KMS-11 (cell line): ENCODE measurements around the gene NPY.

Source experiments
- H2AFZ ChIP-seq: fragments of 200-600 bp; sonication (generic); 2 replicates; pipeline ENCODE4 v1.6.1; 2016; ENCODE audit warnings: antibody characterized with exemption, mixed run types, low read depth
- H3K27ac ChIP-seq: fragments of 200-600 bp; sonication (generic); 2 replicates; pipeline ENCODE4 v1.6.1; 2016; ENCODE audit warnings: mild to moderate bottlenecking, mixed run types
- H3K27me3 ChIP-seq: fragments of 200-600 bp; sonication (generic); 2 replicates; pipeline ENCODE4 v1.6.1; 2017; ENCODE audit warnings: mild to moderate bottlenecking, low read depth, mixed run types, moderate library complexity; ENCODE audit not compliant: insufficient read depth
- H3K36me3 ChIP-seq: fragments of 200-600 bp; sonication (generic); 2 replicates; pipeline ENCODE4 v1.6.1; 2017; ENCODE audit warnings: mild to moderate bottlenecking, mixed run types; ENCODE audit not compliant: insufficient read depth
- H3K4me1 ChIP-seq: fragments of 200-600 bp; sonication (generic); 2 replicates; pipeline ENCODE4 v1.6.1; 2016; ENCODE audit warnings: mild to moderate bottlenecking, low read depth, mixed run types; ENCODE audit not compliant: poor library complexity, severe bottlenecking
- H3K4me2 ChIP-seq: fragments of 200-600 bp; sonication (generic); 2 replicates; pipeline ENCODE4 v1.7.0; 2016; ENCODE audit warnings: mild to moderate bottlenecking, mixed run types
- H3K4me3 ChIP-seq: fragments of 200-600 bp; sonication (generic); IDR thresholded peaks from 2 replicates; pipeline ENCODE4 v1.6.1; 2017; ENCODE audit warnings: low read depth, low read length, mixed read lengths; ENCODE audit not compliant: insufficient read depth
- H3K79me2 ChIP-seq: fragments of 200-600 bp; sonication (generic); 2 replicates; pipeline ENCODE4 v1.6.1; 2016; ENCODE audit warnings: low read depth, mixed run types; ENCODE audit not compliant: insufficient read depth
- H3K9ac ChIP-seq: fragments of 200-600 bp; sonication (generic); 2 replicates; pipeline ENCODE4 v1.6.1; 2016; ENCODE audit warnings: mild to moderate bottlenecking, mixed run types
- H4K20me1 ChIP-seq: fragments of 200-600 bp; sonication (generic); 2 replicates; pipeline ENCODE4 v1.6.1; 2016; ENCODE audit warnings: mild to moderate bottlenecking, mixed run types; ENCODE audit not compliant: insufficient read depth
- CTCF ChIP-seq: fragments of 200-600 bp; sonication (generic); conservative IDR thresholded peaks from 2 replicates; pipeline ENCODE4 v1.6.1; 2017; ENCODE audit warnings: low read depth, mild to moderate bottlenecking, antibody characterized with exemption, low read length, moderate library complexity, mixed read lengths

Gene NPY

GRCh38 chr7:24323961-24324480 lies 40.0 kb downstream of the NPY start:
- Histone ChIP-seq H3K4me1 (no peaks in the 10 kb centered on the region), H2AFZ (no peak overlapping the region)

GRCh38 chr7:24325708-24326107 lies 41.7 kb downstream of the NPY start:
- Histone ChIP-seq H3K4me2 (no peak overlapping the region), H3K4me1 (no peaks in the 10 kb centered on the region), H3K36me3 (no peaks in the 10 kb centered on the region), H3K9ac (no peak overlapping the region), H2AFZ (no peak overlapping the region), H4K20me1 (no peaks in the 10 kb centered on the region), H3K79me2 (no peaks in the 10 kb centered on the region), H3K4me3 (no peak overlapping the region), H3K27me3 (no peaks in the 10 kb centered on the region), H3K27ac (no peak overlapping the region)
- no peak for TF ChIP-seq CTCF

More at GRCh38 chr7:24323961-24324480, 40.0 kb downstream of the NPY start:
- Histone ChIP-seq H3K36me3 (no peaks in the 10 kb centered on the region), H3K27ac (no peak overlapping the region), H3K9ac (no peak overlapping the region), H4K20me1 (no peaks in the 10 kb centered on the region), H3K79me2 (no peaks in the 10 kb centered on the region), H3K27me3 (no peaks in the 10 kb centered on the region), H3K4me2 (no peak overlapping the region), H3K4me3 (no peak overlapping the region)
- TF ChIP-seq CTCF, result no peak

- Histone ChIP-seq H3K9ac (no peak overlapping the region), H2AFZ (no peak overlapping the region), H3K4me1 (no peaks in the 10 kb centered on the region), H3K36me3 (no peaks in the 10 kb centered on the region), H3K27ac (no peak overlapping the region), H3K79me2 (no peaks in the 10 kb centered on the region), H3K27me3 (no peaks in the 10 kb centered on the region), H3K4me3 (no peak overlapping the region), H4K20me1 (no peaks in the 10 kb centered on the region), H3K4me2 (no peak overlapping the region)
- TF ChIP-seq CTCF, result no peak
Observed at GRCh38 chr7:24328050-24328449, 44.1 kb downstream of the NPY start.

- H3K4me2 ChIP-seq, result no peak overlapping the region
- H3K4me1 ChIP-seq, result no peaks in the 10 kb centered on the region
Observed at GRCh38 chr7:24328894-24329293, 44.9 kb downstream of the NPY start.

More at GRCh38 chr7:24328894-24329293, 44.9 kb downstream of the NPY start:
- no peaks in the 10 kb centered on the region for H3K79me2 ChIP-seq
- H3K27me3 ChIP-seq, result no peaks in the 10 kb centered on the region
- no peaks in the 10 kb centered on the region for H4K20me1 ChIP-seq
- TF ChIP-seq CTCF, result no peak
- no peaks in the 10 kb centered on the region for H3K36me3 ChIP-seq
- no peak overlapping the region for H2AFZ ChIP-seq
- H3K9ac ChIP-seq, result no peak overlapping the region
- H3K27ac ChIP-seq, result no peak overlapping the region
- no peak overlapping the region for H3K4me3 ChIP-seq
